Gastrocnemius medialis (tissue), 4 donors: Measurements from ENCODE around the gene SLC15A3. TPM values are rescaled to one million over a fixed set of nuclear protein-coding genes. Genes with fewer than 3 reads are reported as not detected.

Experiments
- ATAC-seq, 2 donors: fragments of 150-250 bp; one replicate each; pipeline ENCODE4 v1.9.1; 2016
- DNase-seq, 2 donors: peaks; one replicate each; pipeline ENCODE4 v3.0.0-alpha.2; 2019
- H3K27ac ChIP-seq, 4 donors: fragments of 200-600 bp; sonication (generic); 1 replicate in 1 of 4; 2 replicates in 3 of 4; pipeline ENCODE4 v1.5.1; 2016 to 2018; ENCODE audit warnings: mild to moderate bottlenecking in 2 of 4, moderate library complexity in 1 of 4
- H3K27me3 ChIP-seq, 3 donors: fragments of 200-600 bp; sonication (generic) in 2 of 3; 1 replicate in 1 of 3; 2 replicates in 2 of 3; pipeline versions ENCODE4 v1.5.1 to v1.6.0; 2016 to 2019; ENCODE audit warnings: mild to moderate bottlenecking in 1 of 3, moderate library complexity in 1 of 3
- H3K36me3 ChIP-seq, 2 donors: fragments of 200-600 bp; sonication (generic) in 1 of 2; one replicate each; pipeline ENCODE4 v1.5.1; 2017 to 2018
- H3K4me1 ChIP-seq, 2 donors: fragments of 200-600 bp; sonication (generic) in 1 of 2; one replicate each; pipeline ENCODE4 v1.5.1; 2016 to 2017; ENCODE audit warnings: mild to moderate bottlenecking in 2 of 2
- H3K4me3 ChIP-seq, 4 donors: fragments of 200-600 bp; sonication (generic) in 3 of 4; 1 replicate in 1 of 4; 2 replicates in 3 of 4; pipeline ENCODE4 v1.5.1; 2016 to 2019; ENCODE audit warnings: mild to moderate bottlenecking in 2 of 4
- H3K9me3 ChIP-seq, 3 donors: fragments of 200-600 bp; sonication (generic) in 2 of 3; 1 replicate in 1 of 3; 2 replicates in 2 of 3; pipeline ENCODE4 v1.5.1; 2016 to 2019
- POLR2A ChIP-seq, 2 donors: fragments of 450-650 bp; IDR thresholded peaks; one replicate each; pipeline ENCODE4 v1.6.1; 2017; ENCODE audit warnings: antibody characterized with exemption in 2 of 2, mild to moderate bottlenecking in 2 of 2, moderate library complexity in 2 of 2
- in situ Hi-C, 4 donors: fragments of 200-750 bp; cut with MboI; loops; one replicate each; pipeline versions ENCODE4 v1.15.0 to v1.8.0; 2017; ENCODE audit warnings: low sequenced_read_pairs in 4 of 4
- intact Hi-C: fragments of 100-400 bp; cut with DNase I; formaldehyde crosslinking; loops from one replicate; pipeline ENCODE4 v1.15.1; 2023; ENCODE audit warnings: low total_unique reads
- total RNA-seq, 4 donors: library from RNA; depleted of rRNA; stranded (reverse); fragments of >200 nt; gene quantifications; one replicate each; pipeline versions ENCODE4 v1.1.0 to v1.2.3, GENCODE V29; 2016
- TF ChIP-seq, protein P1 (sequence below), 5 experiments: fragments of 450-650 bp in 3 of 5; fragments of 200-600 bp in 2 of 5; sonication (generic) in 2 of 5; IDR thresholded peaks in 4 of 5; conservative IDR thresholded peaks in 1 of 5; 1 replicate in 4 of 5; 2 replicates in 1 of 5; pipeline ENCODE4 v1.5.1; 2016 to 2019; ENCODE audit warnings: antibody characterized with exemption in 5 of 5, mild to moderate bottlenecking in 3 of 5, moderate library complexity in 3 of 5

Gene SLC15A3
- total RNA-seq, 4 donors from 2014 or later: 2.8 to 6.9 (median 6.0) TPM

DNA sequence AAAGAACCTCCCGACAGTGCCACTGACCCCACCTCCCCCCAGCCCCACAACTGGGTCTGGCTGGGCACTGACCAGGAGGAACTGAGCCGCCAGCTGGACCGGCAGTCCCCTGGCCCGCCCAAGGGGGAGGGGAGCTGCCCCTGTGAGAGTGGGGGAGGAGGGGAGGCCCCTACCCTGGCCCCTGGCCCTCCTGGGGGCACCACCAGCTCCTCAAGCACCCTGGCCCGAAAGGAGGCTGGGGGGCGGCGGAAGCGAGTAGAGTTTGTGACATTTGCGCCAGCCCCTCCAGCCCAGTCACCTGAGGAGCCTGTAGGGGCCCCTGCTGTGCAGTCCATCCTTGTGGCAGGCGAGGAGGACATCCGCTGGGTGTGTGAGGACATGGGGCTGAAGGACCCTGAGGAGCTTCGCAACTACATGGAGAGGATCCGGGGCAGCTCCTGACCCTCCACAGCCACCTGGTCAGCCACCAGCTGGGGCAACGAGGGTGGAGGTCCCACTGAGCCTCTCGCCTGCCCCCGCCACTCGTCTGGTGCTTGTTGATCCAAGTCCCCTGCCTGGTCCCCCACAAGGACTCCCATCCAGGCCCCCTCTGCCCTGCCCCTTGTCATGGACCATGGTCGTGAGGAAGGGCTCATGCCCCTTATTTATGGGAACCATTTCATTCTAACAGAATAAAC lies 15.4 kb downstream of the SLC15A3 start:
- ATAC-seq: no peak
- H3K27ac ChIP-seq: peak overlapping the region; percentile 54 to 75 (median 66)
- in situ Hi-C loops: no loop called here
- no peaks in the 10 kb centered on the region for H3K9me3 ChIP-seq
- peaks cover 0 to 3% of the 10 kb centered on the region in 2 donors for H3K4me1 ChIP-seq
- TF ChIP-seq, protein P1, sequence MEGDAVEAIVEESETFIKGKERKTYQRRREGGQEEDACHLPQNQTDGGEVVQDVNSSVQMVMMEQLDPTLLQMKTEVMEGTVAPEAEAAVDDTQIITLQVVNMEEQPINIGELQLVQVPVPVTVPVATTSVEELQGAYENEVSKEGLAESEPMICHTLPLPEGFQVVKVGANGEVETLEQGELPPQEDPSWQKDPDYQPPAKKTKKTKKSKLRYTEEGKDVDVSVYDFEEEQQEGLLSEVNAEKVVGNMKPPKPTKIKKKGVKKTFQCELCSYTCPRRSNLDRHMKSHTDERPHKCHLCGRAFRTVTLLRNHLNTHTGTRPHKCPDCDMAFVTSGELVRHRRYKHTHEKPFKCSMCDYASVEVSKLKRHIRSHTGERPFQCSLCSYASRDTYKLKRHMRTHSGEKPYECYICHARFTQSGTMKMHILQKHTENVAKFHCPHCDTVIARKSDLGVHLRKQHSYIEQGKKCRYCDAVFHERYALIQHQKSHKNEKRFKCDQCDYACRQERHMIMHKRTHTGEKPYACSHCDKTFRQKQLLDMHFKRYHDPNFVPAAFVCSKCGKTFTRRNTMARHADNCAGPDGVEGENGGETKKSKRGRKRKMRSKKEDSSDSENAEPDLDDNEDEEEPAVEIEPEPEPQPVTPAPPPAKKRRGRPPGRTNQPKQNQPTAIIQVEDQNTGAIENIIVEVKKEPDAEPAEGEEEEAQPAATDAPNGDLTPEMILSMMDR (IDR thresholded peaks at IDR 0.05 in 4 of 5, conservative IDR thresholded peaks at IDR 0.05 in 1 of 5): no peak
- TF ChIP-seq POLR2A (IDR thresholded peaks at IDR 0.05): no peak
- peaks cover 0 to 6% of the 10 kb centered on the region in 2 donors for H3K36me3 ChIP-seq
- H3K27me3 ChIP-seq: no peaks in the 10 kb centered on the region
- no peak for DNase-seq
- H3K4me3 ChIP-seq: no peak overlapping the region
- intact Hi-C loops: no loop called here

DNA sequence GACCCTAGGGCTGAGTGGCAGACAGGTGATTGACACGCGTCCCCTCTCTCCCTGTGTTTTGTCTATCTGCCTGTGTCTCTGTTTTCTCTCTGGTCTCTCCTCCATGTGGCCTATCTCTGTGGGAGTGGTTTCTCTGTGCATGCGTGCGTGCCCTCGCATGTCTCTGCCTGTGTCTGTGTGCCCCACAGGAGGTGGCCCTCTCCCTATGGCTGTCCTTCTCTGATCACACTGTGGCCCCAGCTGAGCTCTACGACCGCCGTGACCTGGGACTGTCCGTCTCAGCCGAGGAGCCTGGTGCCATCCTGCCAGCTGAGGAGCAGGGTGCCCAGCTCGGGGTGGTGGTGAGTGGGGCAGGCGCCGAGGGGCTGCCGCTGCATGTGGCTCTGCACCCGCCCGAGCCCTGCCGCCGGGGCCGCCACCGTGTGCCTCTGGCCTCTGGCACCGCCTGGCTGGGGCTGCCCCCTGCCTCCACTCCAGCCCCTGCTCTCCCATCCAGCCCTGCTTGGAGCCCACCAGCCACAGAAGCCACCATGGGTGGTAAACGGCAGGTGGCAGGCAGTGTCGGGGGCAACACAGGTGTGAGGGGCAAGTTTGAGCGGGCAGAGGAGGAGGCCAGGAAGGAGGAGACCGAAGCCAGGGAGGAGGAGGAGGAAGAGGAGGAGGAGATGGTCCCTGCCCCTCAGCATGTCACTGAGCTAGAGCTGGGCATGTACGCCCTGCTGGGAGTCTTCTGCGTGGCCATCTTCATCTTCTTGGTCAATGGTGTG lies 16.1 kb downstream of the SLC15A3 start:
- ATAC-seq (no peak), DNase-seq (no peak)
- peak overlapping the region in 3 of 4 donors; percentile 62 to 75 (median 71) for H3K27ac ChIP-seq

DNA sequence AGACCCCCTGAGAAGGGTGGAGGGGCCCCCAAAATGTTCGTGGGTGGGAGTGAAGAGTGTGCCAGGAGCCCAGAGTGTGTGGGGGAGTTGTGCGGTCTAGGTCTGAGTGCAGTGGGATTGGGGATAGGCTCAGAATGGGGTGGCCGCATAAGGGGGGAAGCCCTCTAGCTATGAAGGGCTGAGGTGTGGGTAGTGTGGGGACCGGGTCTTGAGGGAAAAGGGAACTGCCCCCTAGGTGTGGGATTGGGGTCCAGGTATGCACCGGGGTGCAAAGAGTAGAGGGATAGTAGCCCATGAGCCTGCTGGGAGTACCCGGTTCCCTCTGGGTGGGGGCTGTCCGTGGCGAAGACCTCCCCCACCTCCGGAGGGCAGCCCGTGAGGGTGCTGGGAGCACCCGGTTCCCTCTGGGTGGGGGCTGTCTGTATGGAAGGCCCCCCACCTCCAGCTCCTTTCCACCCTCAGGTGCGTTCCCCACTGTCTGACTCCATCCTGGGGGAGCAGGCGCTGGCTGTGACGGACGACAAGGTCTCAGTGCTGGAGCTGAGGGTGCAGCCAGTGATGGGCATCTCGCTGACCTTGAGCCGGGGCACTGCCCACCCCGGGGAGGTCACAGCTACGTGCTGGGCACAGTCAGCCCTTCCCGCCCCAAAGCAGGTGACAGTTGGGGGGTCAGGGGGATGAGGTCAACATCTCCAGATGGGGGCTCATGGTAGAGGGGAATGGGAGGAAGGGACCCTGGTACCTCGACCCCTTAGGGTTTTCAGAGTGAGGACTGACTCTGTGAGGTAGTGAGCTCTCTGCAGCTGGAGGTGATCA lies 17.0 kb downstream of the SLC15A3 start:
- H3K4me1 ChIP-seq: peaks cover 0 to 3% of the 10 kb centered on the region in 2 donors
- in situ Hi-C loops (no loop called here), intact Hi-C loops (no loop called here)
- H3K27me3 ChIP-seq: no peaks in the 10 kb centered on the region
- peaks cover 0 to 6% of the 10 kb centered on the region in 2 donors for H3K36me3 ChIP-seq
- TF ChIP-seq POLR2A (IDR thresholded peaks at IDR 0.05): no peak
- TF ChIP-seq, protein P1 (IDR thresholded peaks at IDR 0.05 in 4 of 5, conservative IDR thresholded peaks at IDR 0.05 in 1 of 5): no peak
- DNase-seq (no peak), ATAC-seq (no peak)
- no peak overlapping the region for H3K4me3 ChIP-seq
- H3K9me3 ChIP-seq: no peaks in the 10 kb centered on the region
- no peak overlapping the region for H3K27ac ChIP-seq

More for the DNA sequence above, 16.1 kb downstream of the SLC15A3 start:
- in situ Hi-C loops: no loop called here
- Histone ChIP-seq H3K9me3 (no peaks in the 10 kb centered on the region), H3K4me3 (no peak overlapping the region), H3K4me1 (peaks cover 0 to 3% of the 10 kb centered on the region in 2 donors), H3K27me3 (no peaks in the 10 kb centered on the region), H3K36me3 (peaks cover 0 to 6% of the 10 kb centered on the region in 2 donors)
- TF ChIP-seq, protein P1 (IDR thresholded peaks at IDR 0.05 in 4 of 5, conservative IDR thresholded peaks at IDR 0.05 in 1 of 5): no peak
- no peak for TF ChIP-seq POLR2A (IDR thresholded peaks at IDR 0.05)
- intact Hi-C loops: no loop called here

DNA sequence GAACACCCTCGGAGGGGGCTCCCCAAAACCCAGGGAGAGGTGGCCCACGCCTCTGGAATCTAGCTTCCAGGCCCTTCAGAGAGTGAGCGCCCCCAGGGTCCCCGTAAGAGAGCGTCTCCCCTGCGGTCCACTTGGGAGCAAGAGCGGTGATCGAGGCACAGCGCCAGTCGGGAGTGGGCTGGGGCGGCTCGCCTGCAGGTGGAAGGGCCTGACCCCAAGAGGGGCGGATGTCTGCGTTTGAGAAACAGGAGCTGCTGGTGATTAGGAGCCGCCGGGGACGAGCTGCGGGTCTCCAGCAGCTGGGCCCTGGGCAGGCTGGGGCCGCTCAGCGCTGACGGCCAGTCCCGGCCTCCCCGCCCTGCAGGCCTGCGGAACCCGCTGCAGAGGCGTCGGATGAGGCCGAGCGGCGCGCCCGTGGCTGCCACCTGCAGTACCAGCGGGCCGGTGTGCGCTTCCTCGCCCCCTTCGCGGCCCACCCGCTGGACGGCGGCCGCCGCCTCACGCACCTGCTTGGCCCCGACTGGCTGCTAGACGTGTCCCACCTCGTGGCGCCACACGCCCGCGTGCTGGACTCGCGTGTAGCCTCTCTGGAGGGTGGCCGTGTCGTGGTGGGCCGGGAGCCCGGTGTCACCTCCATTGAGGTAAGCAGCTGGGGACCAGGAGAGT lies 17.7 kb downstream of the SLC15A3 start:
- no peaks in the 10 kb centered on the region for H3K9me3 ChIP-seq
- H3K4me3 ChIP-seq: no peak overlapping the region

More for the DNA sequence above, 17.7 kb downstream of the SLC15A3 start:
- Histone ChIP-seq H3K36me3 (peaks cover 0 to 3% of the 10 kb centered on the region in 2 donors), H3K27ac (no peak overlapping the region), H3K4me1 (peaks cover 0 to 3% of the 10 kb centered on the region in 2 donors), H3K27me3 (no peaks in the 10 kb centered on the region)
- DNase-seq: no peak
- in situ Hi-C loops: no loop called here
- intact Hi-C loops: no loop called here
- TF ChIP-seq, protein P1 (IDR thresholded peaks at IDR 0.05 in 4 of 5, conservative IDR thresholded peaks at IDR 0.05 in 1 of 5): no peak
- TF ChIP-seq POLR2A (IDR thresholded peaks at IDR 0.05): no peak
- ATAC-seq: no peak
